HG02943 (cell line): ENCODE data around the gene LRRC34.

Experiments used
- ATAC-seq: cut with Tn5 transposase; IDR thresholded peaks from one replicate; pipeline ENCODE4 v1.9.1; 2021; ENCODE audit warnings: mild to moderate bottlenecking, low read depth, moderate library complexity; ENCODE audit not compliant: unreplicated experiment

LRRC34 gene

GRCh38 chr3:169815590-169816150 lies 3.0 kb upstream of the LRRC34 start:
- ATAC-seq = no peak

GRCh38 chr3:169813757-169814517 lies 1.2 kb upstream of the LRRC34 start:
- ATAC-seq = peak; percentile 77

GRCh38 chr3:169813278-169813677 lies 574 bp upstream of the LRRC34 start:
- ATAC-seq = no peak

GRCh38 chr3:169811631-169812331 lies 923 bp downstream of the LRRC34 start:
- no peak for ATAC-seq

GRCh38 chr3:169809230-169809795 lies 3.4 kb downstream of the LRRC34 start:
- no peak for ATAC-seq

GRCh38 chr3:169804681-169805080 lies 8.0 kb downstream of the LRRC34 start:
- ATAC-seq = no peak

- ATAC-seq = no peak
Observed at GRCh38 chr3:169792359-169792758, 20.3 kb downstream of the LRRC34 start.

- no peak for ATAC-seq
Observed at GRCh38 chr3:169790687-169791429, 21.8 kb downstream of the LRRC34 start.

GRCh38 chr3:169790219-169790618 lies 22.5 kb downstream of the LRRC34 start:
- ATAC-seq = no peak

GRCh38 chr3:169787791-169788190 lies 24.9 kb downstream of the LRRC34 start:
- ATAC-seq = no peak

- no peak for ATAC-seq
Observed at GRCh38 chr3:169787120-169787519, 25.6 kb downstream of the LRRC34 start.

GRCh38 chr3:169781209-169781855 lies 31.4 kb downstream of the LRRC34 start:
- ATAC-seq = no peak

GRCh38 chr3:169780742-169781141 lies 32.0 kb downstream of the LRRC34 start:
- ATAC-seq = no peak

GRCh38 chr3:169777822-169778221 lies 34.9 kb downstream of the LRRC34 start:
- ATAC-seq = no peak

GRCh38 chr3:169774186-169774585 lies 38.5 kb downstream of the LRRC34 start:
- ATAC-seq = no peak

- peak; percentile 80 for ATAC-seq
Observed at GRCh38 chr3:169772897-169773816, 39.5 kb downstream of the LRRC34 start, which contains the start of gene MYNN. Gene MYNN, plus strand, starts transcription at chr3:169773396. Its CDS starts 900 bp downstream, at chr3:169774296.

- ATAC-seq = peak; percentile 22
Observed at GRCh38 chr3:169772305-169772896, 40.3 kb downstream of the LRRC34 start.

- ATAC-seq = no peak
Observed at GRCh38 chr3:169771497-169772304, 41.0 kb downstream of the LRRC34 start.
